HL-60 (cell line): ENCODE measurements around the gene FN1.

Source experiments
- CTCF ChIP-seq: IDR thresholded peaks from one replicate; pipeline ENCODE4 v1.5.1; 2011; ENCODE audit warnings: low read length, control low read depth, inconsistent platforms; ENCODE audit not compliant: insufficient read depth
- GABPA ChIP-seq: IDR thresholded peaks from 2 replicates; pipeline ENCODE4 v1.6.1; 2012; ENCODE audit warnings: low read depth
- POLR2AphosphoS5 ChIP-seq: IDR thresholded peaks from 2 replicates; pipeline ENCODE4 v1.6.1; 2012; ENCODE audit warnings: low read depth
- REST ChIP-seq: IDR thresholded peaks from 2 replicates; pipeline ENCODE4 v1.6.1; 2012; ENCODE audit warnings: low read depth; ENCODE audit not compliant: insufficient replicate concordance
- SPI1 ChIP-seq: IDR thresholded peaks from 2 replicates; pipeline ENCODE4 v1.6.1; 2012; ENCODE audit warnings: low read depth, mild to moderate bottlenecking, borderline replicate concordance

- TF ChIP-seq CTCF (no peak), SPI1 (no peak), REST (no peak), POLR2AphosphoS5 (no peak), GABPA (no peak)
Measured at GRCh38 chr2:215399067-215399716, 36.7 kb downstream of the FN1 start.
